ENCODE measurements around the gene SLX9.

Gene SLX9

GRCh38 chr21:44931137-44931500 is 8.7 kb upstream of the SLX9 start:
- DNase-seq: peak; percentile 40

DNA sequence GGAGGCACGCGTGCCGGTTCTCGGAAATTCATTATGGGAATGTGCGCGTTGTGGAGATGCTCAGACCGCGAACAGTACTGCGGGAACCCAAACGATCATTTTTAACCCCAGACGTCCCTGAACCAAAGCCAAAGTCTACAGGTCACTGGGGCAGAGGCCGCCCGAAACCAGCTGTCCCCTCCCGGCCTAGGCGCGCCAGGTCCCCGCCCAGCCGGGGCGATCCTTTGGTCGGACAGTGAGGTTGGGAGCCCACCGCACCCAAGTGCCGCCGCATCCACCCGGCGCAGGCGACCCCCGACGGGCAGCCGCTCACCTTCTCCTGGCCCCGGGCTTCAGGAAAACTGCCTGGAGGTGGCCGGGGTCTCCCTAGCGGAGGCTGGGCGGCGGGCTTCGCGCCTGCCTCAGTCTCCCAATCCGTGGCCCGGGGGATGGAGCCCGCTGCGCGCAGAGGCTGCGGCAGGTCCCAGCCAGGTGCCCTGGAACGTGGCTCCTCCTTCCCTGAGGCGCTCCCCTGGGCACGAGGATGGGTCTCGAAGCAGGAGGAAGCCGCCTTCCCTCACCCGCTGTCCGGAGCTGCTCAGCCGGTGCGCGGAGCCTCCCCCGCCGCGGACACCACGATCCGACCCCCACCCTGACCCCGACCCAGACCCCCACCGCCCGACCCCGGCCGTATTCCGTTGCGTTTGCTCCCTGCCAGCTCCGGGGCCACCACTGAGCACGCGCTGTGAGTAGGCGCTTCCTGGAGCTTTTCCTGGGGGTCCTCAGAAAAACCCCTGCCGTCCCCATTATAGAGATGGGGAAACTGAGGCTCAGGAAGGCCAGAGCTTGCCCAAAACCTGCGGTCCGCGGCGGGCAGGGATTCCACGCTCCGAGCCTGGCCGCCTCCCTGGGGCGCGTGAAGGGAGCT is 8.1 kb upstream of the SLX9 start:
- peak; percentile 21 for DNase-seq

- peak; percentile 15 for DNase-seq
Observed at GRCh38 chr21:44932408-44933181, 7.2 kb upstream of the SLX9 start.

DNA sequence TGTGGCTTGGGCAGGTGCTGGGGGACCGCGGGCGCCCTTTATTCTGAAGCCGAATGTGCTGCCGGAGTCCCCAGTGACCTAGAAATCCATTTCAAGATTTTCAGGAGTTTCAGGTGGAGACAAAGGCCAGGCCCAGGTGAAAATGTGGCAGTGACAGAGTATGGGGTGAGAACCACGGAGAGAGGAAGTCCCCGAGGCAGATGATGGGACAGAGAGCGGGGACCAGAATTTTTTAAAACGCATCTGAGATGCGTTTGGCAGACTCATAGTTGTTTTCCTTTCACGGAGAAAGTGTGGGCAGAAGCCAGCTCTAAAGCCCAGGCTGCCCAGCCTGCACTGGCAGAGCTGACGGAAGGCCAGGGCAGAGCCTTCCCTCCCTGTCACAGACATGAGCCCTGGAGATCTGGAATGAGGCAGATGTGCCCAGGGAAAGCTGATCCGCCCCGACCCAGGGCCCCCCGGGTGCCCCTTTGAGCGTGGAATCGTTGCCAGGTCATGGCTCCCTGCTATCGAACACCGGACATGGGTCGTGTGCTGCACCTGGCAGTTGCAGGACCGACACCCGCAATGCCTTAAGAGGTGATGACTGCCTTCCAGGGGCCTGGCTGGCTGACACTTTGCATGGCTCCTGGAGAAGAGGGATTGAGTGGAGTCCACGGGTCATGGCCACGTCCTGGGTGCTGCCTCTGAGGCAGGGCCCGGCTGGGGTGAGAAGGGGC is 6.5 kb upstream of the SLX9 start:
- no peak for DNase-seq

- DNase-seq: no peak
Observed at GRCh38 chr21:44933918-44934260, 5.9 kb upstream of the SLX9 start.

GRCh38 chr21:44934276-44934675 is 5.6 kb upstream of the SLX9 start:
- DNase-seq: no peak

DNA sequence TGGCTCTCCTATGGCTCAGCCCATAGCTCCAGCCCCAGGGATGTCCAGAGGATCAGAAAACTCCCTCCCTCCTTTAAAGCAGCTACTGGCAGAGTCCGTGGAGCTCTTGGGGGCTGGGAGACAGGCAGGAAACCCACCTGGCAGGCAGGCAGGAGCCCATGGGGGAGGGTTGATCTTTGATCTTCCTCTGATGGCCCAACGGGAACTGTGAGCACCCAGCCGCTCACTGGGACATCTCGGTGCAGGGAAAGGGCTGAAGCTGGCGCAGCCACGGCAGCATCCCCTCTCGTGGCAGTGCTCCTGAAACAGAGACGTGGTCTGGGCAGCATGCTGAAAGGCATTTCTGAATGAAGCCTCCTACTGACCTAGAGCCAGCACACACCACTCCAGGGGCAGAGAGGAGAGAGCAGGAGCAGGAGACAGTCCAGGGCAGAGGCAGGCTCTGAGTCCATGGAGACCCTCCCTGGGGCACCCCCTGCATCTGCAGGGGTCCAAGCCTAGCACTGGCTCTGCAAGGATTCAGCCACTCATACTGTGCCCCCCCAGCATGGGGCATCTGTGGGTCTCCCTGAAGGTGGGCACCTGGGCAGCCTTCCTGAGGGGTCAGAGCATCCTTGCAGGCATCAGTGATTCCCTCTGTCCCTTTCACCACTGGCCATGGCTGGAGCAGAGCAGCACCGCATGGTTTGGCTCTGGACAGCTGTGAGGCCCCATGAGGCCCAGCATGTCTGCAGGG is 4.9 kb upstream of the SLX9 start:
- no peak for DNase-seq

GRCh38 chr21:44935533-44935927 is 4.3 kb upstream of the SLX9 start:
- no peak for DNase-seq

DNA sequence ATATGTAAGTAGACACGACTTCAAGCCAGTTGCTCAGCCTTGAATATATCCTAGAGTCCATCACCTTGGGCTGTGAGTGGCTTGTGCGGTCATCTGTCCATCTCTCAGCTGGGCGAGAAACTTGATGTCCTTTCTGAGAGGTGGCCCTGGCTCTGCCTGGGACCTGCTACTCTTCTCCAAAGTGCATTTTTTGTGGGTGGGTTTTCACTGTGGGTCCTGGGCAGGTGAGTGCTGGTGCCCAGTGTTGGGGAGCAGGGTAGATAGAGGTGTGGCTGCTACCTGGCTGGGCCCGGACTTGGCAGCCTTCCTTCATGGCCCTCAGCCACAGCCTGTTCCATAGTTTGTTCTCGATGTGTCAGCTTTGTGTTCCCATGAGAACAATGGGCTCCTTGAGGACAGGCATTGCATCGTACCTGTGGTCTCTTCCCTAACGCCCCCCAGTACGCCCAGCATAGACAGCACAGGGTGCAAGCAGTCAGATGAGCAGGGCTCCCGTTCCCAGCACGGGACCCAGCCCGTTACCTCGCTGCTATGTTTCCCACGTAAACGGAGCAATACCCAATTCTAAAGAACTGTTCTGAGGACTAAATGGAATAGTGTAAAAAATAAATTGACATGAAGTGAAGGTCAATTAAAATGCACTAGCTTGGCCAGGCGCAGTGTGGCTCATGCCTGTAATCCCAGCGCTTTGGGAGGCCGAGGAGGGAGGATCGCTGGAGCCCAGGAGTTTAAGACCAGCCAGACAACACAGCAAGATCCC is 877 bp upstream of the SLX9 start:
- no peak for DNase-seq

GRCh38 chr21:44940116-44940631 is 345 bp downstream of the SLX9 start:
- DNase-seq: no peak

GRCh38 chr21:44941567-44941966 is 1.7 kb downstream of the SLX9 start:
- DNase-seq: no peak

- DNase-seq: no peak
Observed at GRCh38 chr21:44942566-44942965, 2.7 kb downstream of the SLX9 start.

DNA sequence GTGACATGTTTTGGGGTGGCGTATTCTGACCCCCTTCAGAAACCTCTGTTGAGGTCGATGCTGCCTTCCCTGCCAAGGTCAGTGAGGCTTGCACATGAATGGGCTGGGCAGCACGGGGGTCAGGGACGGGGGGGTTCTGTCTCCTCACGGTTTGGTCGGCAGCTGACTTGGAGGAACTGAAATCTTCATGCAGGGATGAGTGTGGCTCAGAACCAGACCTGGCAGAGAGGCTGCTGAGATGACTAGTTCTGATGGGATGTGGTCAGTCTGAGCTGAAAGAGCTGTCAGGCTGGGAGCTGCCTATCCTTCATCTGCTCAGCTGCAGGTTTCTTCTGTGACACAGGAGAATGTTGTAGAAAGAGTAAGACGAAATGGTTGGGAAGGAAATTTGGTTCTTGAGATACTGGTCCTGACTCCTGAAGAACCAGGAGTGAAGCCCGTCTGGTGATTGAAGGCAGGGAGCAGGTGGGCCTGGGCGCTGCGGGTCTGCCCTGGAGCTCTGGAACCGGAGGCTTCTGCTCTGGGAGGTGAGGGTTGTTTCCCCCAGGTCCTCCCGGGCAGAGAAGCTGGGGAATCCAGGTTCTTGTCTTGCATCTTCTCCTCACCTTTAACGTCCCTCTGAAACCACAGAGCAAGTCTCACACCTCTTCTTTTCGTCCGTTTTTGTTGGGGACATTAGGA is 3.3 kb downstream of the SLX9 start:
- no peak for DNase-seq

DNA sequence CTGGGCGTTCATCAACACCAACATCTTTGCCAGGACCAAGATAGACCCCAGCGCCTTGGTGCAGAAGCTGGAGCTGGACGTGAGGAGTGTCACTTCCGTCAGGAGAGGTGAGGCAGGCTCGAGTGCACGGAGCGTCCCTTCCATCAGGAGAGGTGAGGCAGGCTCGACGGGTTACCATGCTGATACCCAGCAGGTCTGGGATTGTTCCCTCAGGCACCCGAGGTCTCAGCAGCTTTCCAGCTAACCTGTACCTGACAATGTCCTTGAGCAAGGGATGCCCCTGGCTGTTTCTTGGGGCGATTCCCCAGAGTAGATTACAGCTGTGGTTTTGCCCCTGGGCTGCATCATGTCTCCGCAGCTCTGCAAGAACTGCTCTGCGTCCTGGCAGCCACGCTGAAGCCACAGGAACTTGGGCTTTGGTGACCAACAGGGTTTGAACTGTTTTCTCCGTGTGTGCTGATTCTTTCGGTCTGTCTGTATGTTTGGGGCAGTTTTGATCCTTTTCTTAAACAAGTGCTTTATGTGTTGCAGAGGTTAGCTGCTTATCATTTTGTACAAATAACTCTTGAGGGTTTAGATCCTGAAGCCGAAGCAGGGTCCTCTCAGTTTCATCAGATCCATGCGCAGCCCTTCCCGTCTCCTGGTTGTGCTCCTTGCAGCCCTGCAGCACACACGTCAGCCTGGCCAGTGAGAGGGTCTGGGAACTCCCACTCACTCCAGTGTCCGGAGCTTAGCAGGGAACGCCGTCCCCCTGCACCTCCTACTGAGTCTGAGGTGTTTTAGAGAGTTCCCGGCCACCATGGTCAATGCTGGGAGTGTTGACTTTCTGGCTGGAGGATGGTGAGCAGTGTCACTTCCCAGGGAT is 4.1 kb downstream of the SLX9 start:
- no peak for DNase-seq

- DNase-seq: no peak
Observed at GRCh38 chr21:44944596-44944995, 4.8 kb downstream of the SLX9 start.

- DNase-seq: no peak
Observed at GRCh38 chr21:44946254-44947041, 6.6 kb downstream of the SLX9 start.

DNA sequence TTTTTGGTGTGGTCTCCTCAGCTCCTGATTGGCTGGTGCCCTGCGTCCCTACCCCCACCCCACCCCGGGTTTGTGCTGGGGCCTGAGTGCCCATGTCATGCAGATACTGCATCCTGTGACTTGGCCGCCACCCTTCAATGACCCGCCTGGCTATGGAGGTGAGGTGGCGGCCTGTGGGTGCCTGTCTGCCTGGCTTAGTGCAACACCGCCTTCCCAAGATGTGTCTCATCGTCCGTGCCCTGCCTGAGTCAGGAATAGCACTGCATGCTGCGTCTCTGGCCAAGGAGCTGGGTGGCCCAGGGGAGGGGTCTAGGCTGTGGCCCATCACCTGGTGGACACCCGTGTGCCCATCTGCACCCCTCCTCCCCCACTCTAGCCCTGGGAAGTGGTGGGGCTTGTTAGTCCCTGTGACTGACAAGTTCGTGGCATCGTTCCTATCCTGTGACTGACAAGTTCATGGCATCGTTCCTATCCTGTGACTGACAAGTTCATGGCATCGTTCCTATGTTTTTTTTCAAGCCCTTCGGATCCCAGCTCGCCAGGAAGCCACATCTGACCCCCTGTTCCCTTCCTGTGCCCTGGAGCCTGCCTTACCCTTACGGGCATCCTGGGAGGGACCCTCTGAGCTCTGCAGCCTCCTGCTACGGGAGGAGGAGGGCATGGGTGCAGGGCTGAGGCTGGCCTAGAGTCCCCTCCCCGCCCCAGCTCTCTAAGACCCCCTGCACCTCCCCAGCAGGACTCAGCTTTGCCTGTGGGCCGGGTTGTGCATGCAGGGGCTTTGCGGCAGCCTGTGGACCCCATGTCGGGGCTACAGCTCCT is 7.5 kb downstream of the SLX9 start:
- no peak for DNase-seq

GRCh38 chr21:44947930-44948331 is 8.1 kb downstream of the SLX9 start:
- DNase-seq: no peak
